Measurements from ENCODE around the gene PACS2. TPM values are rescaled to one million over a fixed set of nuclear protein-coding genes. Genes with fewer than 3 reads are reported as not detected.

PACS2 gene
- total RNA-seq, 4 donors from 2014 or later = 61.5 to 91.1 (median 74.7) TPM

DNA sequence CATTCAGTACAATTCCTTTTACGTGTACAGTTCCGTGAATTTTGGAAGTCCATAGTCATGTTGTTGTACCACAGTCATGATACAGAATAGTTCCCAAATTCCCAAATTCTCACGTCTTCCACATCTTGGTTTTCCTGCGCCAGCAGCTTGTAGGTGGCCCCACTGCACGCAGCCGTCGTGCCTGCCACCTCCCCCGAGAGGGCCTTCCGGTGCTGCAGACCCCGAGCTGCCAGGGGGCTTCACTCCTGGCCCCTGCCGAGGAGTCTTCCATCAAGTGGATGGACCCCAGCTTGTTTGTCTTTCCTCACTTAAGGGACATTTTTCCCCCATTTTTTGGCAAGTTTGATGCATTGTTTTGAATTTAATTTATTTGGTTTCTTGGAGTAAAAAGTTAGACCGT lies 121.9 kb downstream of the PACS2 start:
- Histone ChIP-seq H3K36me3 (peaks cover 0 to 39% of the 10 kb centered on the region in 2 donors), H3K27me3 (no peaks in the 10 kb centered on the region), H3K4me3 (no peak overlapping the region), H3K9me3 (no peaks in the 10 kb centered on the region), H3K4me1 (peaks cover 0 to 42% (median 0%) of the 10 kb centered on the region in 3 donors), H3K27ac (no peak overlapping the region)
- 78 to 86% methylated on average over 10 to 12 of the region's 12 CpGs for WGBS, 2 donors (ENCODE audit: low coverage in 1 of 2)
- TF ChIP-seq POLR2A (IDR thresholded peaks at IDR 0.05) = no peak
- TF ChIP-seq, protein P1, sequence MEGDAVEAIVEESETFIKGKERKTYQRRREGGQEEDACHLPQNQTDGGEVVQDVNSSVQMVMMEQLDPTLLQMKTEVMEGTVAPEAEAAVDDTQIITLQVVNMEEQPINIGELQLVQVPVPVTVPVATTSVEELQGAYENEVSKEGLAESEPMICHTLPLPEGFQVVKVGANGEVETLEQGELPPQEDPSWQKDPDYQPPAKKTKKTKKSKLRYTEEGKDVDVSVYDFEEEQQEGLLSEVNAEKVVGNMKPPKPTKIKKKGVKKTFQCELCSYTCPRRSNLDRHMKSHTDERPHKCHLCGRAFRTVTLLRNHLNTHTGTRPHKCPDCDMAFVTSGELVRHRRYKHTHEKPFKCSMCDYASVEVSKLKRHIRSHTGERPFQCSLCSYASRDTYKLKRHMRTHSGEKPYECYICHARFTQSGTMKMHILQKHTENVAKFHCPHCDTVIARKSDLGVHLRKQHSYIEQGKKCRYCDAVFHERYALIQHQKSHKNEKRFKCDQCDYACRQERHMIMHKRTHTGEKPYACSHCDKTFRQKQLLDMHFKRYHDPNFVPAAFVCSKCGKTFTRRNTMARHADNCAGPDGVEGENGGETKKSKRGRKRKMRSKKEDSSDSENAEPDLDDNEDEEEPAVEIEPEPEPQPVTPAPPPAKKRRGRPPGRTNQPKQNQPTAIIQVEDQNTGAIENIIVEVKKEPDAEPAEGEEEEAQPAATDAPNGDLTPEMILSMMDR (IDR thresholded peaks at IDR 0.05) = no peak
- TF ChIP-seq EP300 (IDR thresholded peaks at IDR 0.05) = no peak
- TF ChIP-seq POLR2AphosphoS5 (IDR thresholded peaks at IDR 0.05) = no peak
- no peak for ATAC-seq

DNA sequence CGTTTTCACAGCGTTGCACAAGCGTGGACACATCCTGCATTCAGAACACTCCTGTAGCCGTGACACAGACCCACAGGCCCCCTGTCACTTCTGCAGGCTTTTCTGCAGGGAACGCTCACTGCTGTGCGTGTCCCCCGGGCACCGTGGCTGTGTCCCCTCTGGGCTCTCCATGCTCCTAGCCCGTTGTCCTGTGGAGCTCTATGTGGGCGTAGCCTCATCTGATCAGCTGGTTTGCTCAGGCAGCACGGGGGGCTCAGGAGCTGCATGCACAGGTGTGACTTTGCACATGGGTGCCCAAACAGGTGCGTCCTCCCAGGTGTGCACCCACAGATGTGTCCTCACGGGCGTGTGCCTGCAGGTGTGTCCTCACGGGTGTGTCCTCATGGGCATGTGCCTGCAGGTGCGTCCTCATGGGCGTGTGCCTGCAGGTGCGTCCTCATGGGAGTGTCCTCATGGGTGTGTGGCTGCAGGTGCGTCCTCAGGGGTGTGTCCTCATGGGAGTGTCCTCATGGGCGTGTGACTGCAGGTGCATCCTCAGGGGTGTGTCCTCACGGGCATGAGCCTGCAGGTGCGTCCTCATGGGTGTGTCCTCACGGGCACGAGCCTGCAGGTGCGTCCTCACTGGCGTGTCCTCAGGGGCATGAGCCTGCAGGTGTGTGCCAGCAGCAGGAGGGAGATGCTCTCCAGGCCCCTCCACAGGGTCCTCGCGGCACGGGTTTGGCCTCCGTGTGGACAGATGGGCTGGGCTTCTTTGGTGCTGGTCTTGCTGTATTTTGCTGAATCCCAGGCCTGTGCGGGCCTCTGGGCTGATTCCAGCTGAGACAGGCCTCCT lies 122.6 kb downstream of the PACS2 start:
- no peak overlapping the region for H3K27ac ChIP-seq
- 90 to 94% methylated on average over 2 to 4 of the region's 31 CpGs for WGBS, 2 donors (ENCODE audit: low coverage in 1 of 2)

GRCh38 chr14:105437723-105438500 lies 123.4 kb downstream of the PACS2 start:
- ATAC-seq = no peak
- peaks cover 0 to 46% of the 10 kb centered on the region in 2 donors for H3K36me3 ChIP-seq
- WGBS, 2 donors (ENCODE audit: low coverage in 1 of 2) = 100% methylated on average over 2 of the region's 18 CpGs; no CpG with 5 or more reads in 1 of the 2 donors
- H3K27me3 ChIP-seq = no peaks in the 10 kb centered on the region
- H3K4me3 ChIP-seq = no peak overlapping the region
- TF ChIP-seq POLR2A (IDR thresholded peaks at IDR 0.05) = no peak
- TF ChIP-seq POLR2AphosphoS5 (IDR thresholded peaks at IDR 0.05) = no peak
- no peak for TF ChIP-seq EP300 (IDR thresholded peaks at IDR 0.05)
- TF ChIP-seq, protein P1 (IDR thresholded peaks at IDR 0.05) = no peak
- peaks cover 0 to 42% (median 0%) of the 10 kb centered on the region in 3 donors for H3K4me1 ChIP-seq
- no peak overlapping the region for H3K27ac ChIP-seq
- no peaks in the 10 kb centered on the region for H3K9me3 ChIP-seq

More for the DNA sequence above, 122.6 kb downstream of the PACS2 start:
- no peaks in the 10 kb centered on the region for H3K27me3 ChIP-seq
- no peak for ATAC-seq
- H3K36me3 ChIP-seq = peaks cover 0 to 38% of the 10 kb centered on the region in 2 donors
- H3K9me3 ChIP-seq = no peaks in the 10 kb centered on the region
- TF ChIP-seq POLR2AphosphoS5 (IDR thresholded peaks at IDR 0.05) (no peak), EP300 (IDR thresholded peaks at IDR 0.05) (no peak), POLR2A (IDR thresholded peaks at IDR 0.05) (no peak)
- TF ChIP-seq, protein P1 (IDR thresholded peaks at IDR 0.05) = no peak
- H3K4me3 ChIP-seq = no peak overlapping the region
- H3K4me1 ChIP-seq = peaks cover 0 to 42% (median 0%) of the 10 kb centered on the region in 3 donors

DNA sequence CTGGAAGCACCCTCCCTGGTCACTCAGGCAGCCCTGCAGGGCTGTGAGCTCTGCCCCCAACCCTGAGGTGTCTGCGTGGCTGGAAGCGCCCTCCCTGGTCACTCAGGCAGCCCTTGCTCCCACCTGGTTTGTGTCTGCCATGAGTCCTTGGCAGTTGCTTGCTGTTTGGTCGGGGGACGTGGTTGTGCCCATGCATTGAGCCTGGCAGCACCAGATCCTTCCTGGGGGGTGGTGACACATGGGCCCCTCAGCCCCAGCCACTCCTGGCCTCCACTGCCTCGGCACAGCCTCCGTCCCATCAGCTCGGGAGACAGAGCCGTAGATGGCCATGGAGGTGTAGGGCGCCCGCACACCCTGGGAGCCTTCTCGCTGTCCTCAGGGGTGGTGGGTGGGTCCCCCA lies 124.6 kb downstream of the PACS2 start:
- Histone ChIP-seq H3K4me3 (no peak overlapping the region), H3K36me3 (peaks cover 0 to 49% of the 10 kb centered on the region in 2 donors), H3K27ac (no peak overlapping the region), H3K4me1 (peaks cover 0 to 42% (median 0%) of the 10 kb centered on the region in 3 donors), H3K27me3 (no peaks in the 10 kb centered on the region), H3K9me3 (no peaks in the 10 kb centered on the region)
- ATAC-seq = no peak
- no CpG with 5 or more reads among the region's 11 CpGs for WGBS, 2 donors (ENCODE audit: low coverage in 1 of 2)
- no peak for TF ChIP-seq POLR2AphosphoS5 (IDR thresholded peaks at IDR 0.05)
- TF ChIP-seq POLR2A (IDR thresholded peaks at IDR 0.05) = no peak
- TF ChIP-seq, protein P1 (IDR thresholded peaks at IDR 0.05) = no peak
- TF ChIP-seq EP300 (IDR thresholded peaks at IDR 0.05) = no peak
